ENCODE measurements around the gene TRPM2. TPM values are rescaled to one million over a fixed set of nuclear protein-coding genes. Genes with fewer than 3 reads are reported as not detected.

Gene TRPM2
- total RNA-seq, 2 experiments from 2014 or later: 1.9 to 2.9 TPM

GRCh38 chr21:44354001-44354405 is 582 bp downstream of the TRPM2 start:
- Mint-ChIP-seq H3K27ac (no peak overlapping the region), H3K4me3 (peak overlapping the region; percentile 80), H3K36me3 (ENCODE audit: low read depth) (no peaks in the 10 kb centered on the region), H3K4me1 (ENCODE audit: low read depth) (peaks cover 44% of the 10 kb centered on the region), H3K27me3 (peaks cover 10% of the 10 kb centered on the region), H3K9me3 (no peaks in the 10 kb centered on the region)
- intact Hi-C loops (cut with DNase I, micrococcal nuclease): loop anchor here in 1 of 2 experiments (5.0 to 10.0 kb wide), 2 partner anchors 52 to 61 kb away; partner anchors contain the start of gene PFKL
- TF ChIP-seq, protein P1, sequence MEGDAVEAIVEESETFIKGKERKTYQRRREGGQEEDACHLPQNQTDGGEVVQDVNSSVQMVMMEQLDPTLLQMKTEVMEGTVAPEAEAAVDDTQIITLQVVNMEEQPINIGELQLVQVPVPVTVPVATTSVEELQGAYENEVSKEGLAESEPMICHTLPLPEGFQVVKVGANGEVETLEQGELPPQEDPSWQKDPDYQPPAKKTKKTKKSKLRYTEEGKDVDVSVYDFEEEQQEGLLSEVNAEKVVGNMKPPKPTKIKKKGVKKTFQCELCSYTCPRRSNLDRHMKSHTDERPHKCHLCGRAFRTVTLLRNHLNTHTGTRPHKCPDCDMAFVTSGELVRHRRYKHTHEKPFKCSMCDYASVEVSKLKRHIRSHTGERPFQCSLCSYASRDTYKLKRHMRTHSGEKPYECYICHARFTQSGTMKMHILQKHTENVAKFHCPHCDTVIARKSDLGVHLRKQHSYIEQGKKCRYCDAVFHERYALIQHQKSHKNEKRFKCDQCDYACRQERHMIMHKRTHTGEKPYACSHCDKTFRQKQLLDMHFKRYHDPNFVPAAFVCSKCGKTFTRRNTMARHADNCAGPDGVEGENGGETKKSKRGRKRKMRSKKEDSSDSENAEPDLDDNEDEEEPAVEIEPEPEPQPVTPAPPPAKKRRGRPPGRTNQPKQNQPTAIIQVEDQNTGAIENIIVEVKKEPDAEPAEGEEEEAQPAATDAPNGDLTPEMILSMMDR (IDR thresholded peaks at IDR 0.05): no peak
- CTCF ChIA-PET: no interaction called here
- POLR2A ChIA-PET: interaction anchor here (1.3 to 1.7 kb wide), 2 partner anchors 13 to 15 kb away, joined by 4 to 13 read pairs; partner anchors contain the start of gene CFAP410
- Histone ChIP-seq H3K9me3 (ENCODE audit: control insufficient read depth in 1 of 2, insufficient read depth in 1 of 2, low read length in 2 of 2) (peaks cover 0 to 4% of the 10 kb centered on the region in 2 experiments), H3K27me3 (ENCODE audit: control insufficient read depth in 1 of 2, insufficient read depth in 2 of 2, low read length in 2 of 2) (peaks cover 15% of the 10 kb centered on the region in 2 experiments), H3K36me3 (ENCODE audit: insufficient read depth, low read length) (no peaks in the 10 kb centered on the region), H3K4me3 (ENCODE audit: low read length) (peak overlapping the region; percentile 29), H3K4me1 (ENCODE audit: insufficient read depth, low read length) (peaks cover 57% of the 10 kb centered on the region), H3K27ac (ENCODE audit: low read depth in 1 of 2, low read length in 2 of 2) (no peak overlapping the region)
- DNase-seq: peak in 2 of 14 experiments; percentile 45 to 52
- ATAC-seq (ENCODE audit: poor library complexity): no peak

DNA sequence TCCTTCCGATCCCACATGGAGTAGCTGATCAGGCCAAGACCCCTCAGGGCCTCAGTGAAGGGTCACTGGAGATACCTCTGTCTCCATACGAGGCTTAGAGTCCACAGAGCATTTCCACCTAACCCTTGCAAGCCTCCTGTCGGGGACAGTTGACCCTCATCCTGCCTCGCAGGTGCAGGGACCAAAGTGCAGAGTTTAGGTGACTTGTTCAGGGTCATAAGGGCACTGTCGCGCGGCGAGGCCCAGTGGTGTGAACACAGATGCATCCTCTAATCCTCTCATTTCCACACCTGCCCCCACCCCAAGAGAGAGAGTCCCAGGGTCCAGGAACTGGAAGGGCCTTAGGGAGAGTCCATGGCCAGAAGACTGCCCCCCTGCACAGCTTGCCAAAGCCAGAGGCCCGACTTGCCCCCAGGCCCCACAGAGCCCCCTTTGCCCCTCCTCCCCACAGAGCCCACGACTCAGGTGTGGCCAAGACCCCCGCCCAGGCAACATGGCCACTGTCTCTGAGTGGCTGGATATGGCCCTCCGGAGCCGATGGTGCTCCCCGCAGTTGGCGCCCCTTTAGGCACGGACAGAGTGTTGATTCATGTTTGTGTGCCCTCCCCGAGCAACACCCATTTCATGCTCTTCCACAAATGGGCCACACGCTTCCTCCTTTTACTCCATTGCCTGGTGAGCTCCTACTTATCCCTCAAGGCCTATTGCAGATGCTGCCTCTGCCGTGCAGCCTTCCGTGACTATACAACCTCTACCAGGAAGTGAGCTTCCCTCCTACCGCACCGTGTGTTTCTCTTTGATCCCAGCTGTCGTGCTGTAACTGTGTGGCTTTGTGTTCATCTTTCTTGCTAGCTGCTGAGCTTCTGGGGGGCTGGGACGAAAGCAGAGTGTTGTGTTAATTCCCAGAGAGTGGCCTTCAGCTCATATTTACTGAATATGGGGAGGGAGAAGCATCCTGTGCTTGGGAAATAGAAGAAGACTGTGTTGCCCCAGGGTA is 1.7 kb downstream of the TRPM2 start:
- H3K36me3 ChIP-seq (ENCODE audit: insufficient read depth, low read length): no peaks in the 10 kb centered on the region
- ChIA-PET POLR2A (interaction anchor here (0.8 kb wide), 2 partner anchors 13 to 15 kb away, joined by 3 to 4 read pairs; no protein-coding TSS in a partner anchor), CTCF (interaction anchor here (0.5 kb wide), 1 partner anchor 424 kb away, joined by 3 read pairs; no protein-coding TSS in a partner anchor)
- Mint-ChIP-seq H3K4me1 (ENCODE audit: low read depth) (peaks cover 46% of the 10 kb centered on the region), H3K27ac (peak overlapping the region; percentile 21), H3K9me3 (no peaks in the 10 kb centered on the region), H3K4me3 (peak overlapping the region; percentile 72), H3K27me3 (peaks cover 10% of the 10 kb centered on the region), H3K36me3 (ENCODE audit: low read depth) (no peaks in the 10 kb centered on the region)
- ATAC-seq (ENCODE audit: poor library complexity) (peak; percentile 52), DNase-seq (peak in 3 of 14 experiments; percentile 22 to 44 (median 44))
- H3K9me3 ChIP-seq (ENCODE audit: control insufficient read depth in 1 of 2, insufficient read depth in 1 of 2, low read length in 2 of 2): no peaks in the 10 kb centered on the region
- no peak overlapping the region for H3K27ac ChIP-seq (ENCODE audit: low read depth in 1 of 2, low read length in 2 of 2)
- H3K4me1 ChIP-seq (ENCODE audit: insufficient read depth, low read length): peaks cover 57% of the 10 kb centered on the region
- TF ChIP-seq, protein P1 (IDR thresholded peaks at IDR 0.05): no peak
- peaks cover 7 to 11% of the 10 kb centered on the region in 2 experiments for H3K27me3 ChIP-seq (ENCODE audit: control insufficient read depth in 1 of 2, insufficient read depth in 2 of 2, low read length in 2 of 2)
- intact Hi-C loops (cut with DNase I, micrococcal nuclease): loop anchor here in 1 of 2 experiments (5.0 to 10.0 kb wide), 2 partner anchors 53 to 60 kb away; partner anchors contain the start of gene PFKL
- H3K4me3 ChIP-seq (ENCODE audit: low read length): no peak overlapping the region

- H3K27me3 ChIP-seq (ENCODE audit: control insufficient read depth in 1 of 2, insufficient read depth in 2 of 2, low read length in 2 of 2): peaks cover 2 to 5% of the 10 kb centered on the region in 2 experiments
- ATAC-seq (ENCODE audit: poor library complexity): no peak
- Mint-ChIP-seq H3K27ac (no peak overlapping the region), H3K27me3 (peaks cover 8% of the 10 kb centered on the region), H3K4me3 (no peak overlapping the region), H3K36me3 (ENCODE audit: low read depth) (no peaks in the 10 kb centered on the region), H3K9me3 (no peaks in the 10 kb centered on the region), H3K4me1 (ENCODE audit: low read depth) (peaks cover 53% of the 10 kb centered on the region)
- ChIA-PET POLR2A (no interaction called here), CTCF (no interaction called here)
- no peak for DNase-seq
- H3K36me3 ChIP-seq (ENCODE audit: insufficient read depth, low read length): no peaks in the 10 kb centered on the region
- no peaks in the 10 kb centered on the region for H3K9me3 ChIP-seq (ENCODE audit: control insufficient read depth in 1 of 2, insufficient read depth in 1 of 2, low read length in 2 of 2)
- no peak overlapping the region for H3K27ac ChIP-seq (ENCODE audit: low read depth in 1 of 2, low read length in 2 of 2)
- TF ChIP-seq, protein P1 (IDR thresholded peaks at IDR 0.05): no peak
- no peak overlapping the region for H3K4me3 ChIP-seq (ENCODE audit: low read length)
- intact Hi-C loops (cut with DNase I, micrococcal nuclease): loop anchor here in 1 of 2 experiments (10.0 kb wide), 1 partner anchor 59 kb away; no protein-coding TSS in a partner anchor
- peaks cover 56% of the 10 kb centered on the region for H3K4me1 ChIP-seq (ENCODE audit: insufficient read depth, low read length)
These were observed 2.7 kb downstream of the TRPM2 start for GRCh38 chr21:44356160-44356559.
